OCI-LY3 (cell line): ENCODE data around the gene CALD1.

Experiments
- H2AFZ ChIP-seq: fragments of 200-600, 300-600 bp; shearing (Covaris generic); 2 replicates; pipeline ENCODE4 v1.6.0; 2014; ENCODE audit warnings: antibody characterized with exemption, low read depth, low read length
- H3K27ac ChIP-seq: fragments of 200-600, 300-600 bp; sonication (generic); 2 replicates; pipeline ENCODE4 v1.5.1; 2014; ENCODE audit warnings: mild to moderate bottlenecking, low read length, moderate library complexity, mixed read lengths
- H3K27me3 ChIP-seq: fragments of 200-600, 300-600 bp; sonication (generic); 2 replicates; pipeline ENCODE4 v1.6.1; 2014; ENCODE audit warnings: low read depth, low read length, mixed read lengths
- H3K36me3 ChIP-seq: fragments of 200-600, 300-600 bp; sonication (generic); replicated peaks from 2 replicates; pipeline ENCODE3; 2014; ENCODE audit warnings: low read depth, low read length, mixed read lengths
- H3K4me1 ChIP-seq: fragments of 300-600, 200-600 bp; sonication (generic); 2 replicates; pipeline ENCODE4 v1.6.1; 2014; ENCODE audit warnings: low read length, mixed read lengths
- H3K4me2 ChIP-seq: fragments of 200-600, 300-600 bp; sonication (generic); 2 replicates; pipeline ENCODE4 v1.6.1; 2014; ENCODE audit warnings: low read length, mixed read lengths
- H3K4me3 ChIP-seq: fragments of 300-600, 200-600 bp; sonication (generic); 2 replicates; pipeline ENCODE4 v1.5.1; 2014; ENCODE audit warnings: antibody characterized with exemption, mild to moderate bottlenecking, low read length, moderate library complexity
- H3K79me2 ChIP-seq: fragments of 300-600, 200-600 bp; shearing (Covaris generic); 2 replicates; pipeline ENCODE4 v1.6.1; 2014; ENCODE audit warnings: mild to moderate bottlenecking, low read length, mixed read lengths
- H3K9ac ChIP-seq: fragments of 300-600, 200-600 bp; shearing (Covaris generic); 2 replicates; pipeline ENCODE4 v1.6.0; 2014; ENCODE audit warnings: mild to moderate bottlenecking, low read length, moderate library complexity
- H3K9me3 ChIP-seq: fragments of 200-600, 300-600 bp; shearing (Covaris generic); 2 replicates; pipeline ENCODE4 v1.6.1; 2014; ENCODE audit warnings: low read length, mixed read lengths; ENCODE audit not compliant: insufficient read depth
- H4K20me1 ChIP-seq: fragments of 200-600, 300-600 bp; sonication (generic); 2 replicates; pipeline ENCODE4 v1.6.1; 2016; ENCODE audit warnings: low read length, mixed read lengths; ENCODE audit not compliant: insufficient read depth
- EZH2phosphoT487 ChIP-seq: fragments of 200-600 bp; shearing (Covaris generic); IDR thresholded peaks from 2 replicates; pipeline ENCODE4 v1.6.1; 2018; ENCODE audit warnings: antibody characterized with exemption, mixed run types, low read depth
- TF ChIP-seq, protein P1 (sequence below): fragments of 200-600, 300-600 bp; sonication (generic); IDR thresholded peaks from 2 replicates; pipeline ENCODE4 v1.5.1; 2014; ENCODE audit warnings: antibody characterized with exemption, low read length, low read depth

CALD1 gene

GRCh38 chr7:134845461-134845860, 66.0 kb downstream of the CALD1 start:
- TF ChIP-seq, protein P1, sequence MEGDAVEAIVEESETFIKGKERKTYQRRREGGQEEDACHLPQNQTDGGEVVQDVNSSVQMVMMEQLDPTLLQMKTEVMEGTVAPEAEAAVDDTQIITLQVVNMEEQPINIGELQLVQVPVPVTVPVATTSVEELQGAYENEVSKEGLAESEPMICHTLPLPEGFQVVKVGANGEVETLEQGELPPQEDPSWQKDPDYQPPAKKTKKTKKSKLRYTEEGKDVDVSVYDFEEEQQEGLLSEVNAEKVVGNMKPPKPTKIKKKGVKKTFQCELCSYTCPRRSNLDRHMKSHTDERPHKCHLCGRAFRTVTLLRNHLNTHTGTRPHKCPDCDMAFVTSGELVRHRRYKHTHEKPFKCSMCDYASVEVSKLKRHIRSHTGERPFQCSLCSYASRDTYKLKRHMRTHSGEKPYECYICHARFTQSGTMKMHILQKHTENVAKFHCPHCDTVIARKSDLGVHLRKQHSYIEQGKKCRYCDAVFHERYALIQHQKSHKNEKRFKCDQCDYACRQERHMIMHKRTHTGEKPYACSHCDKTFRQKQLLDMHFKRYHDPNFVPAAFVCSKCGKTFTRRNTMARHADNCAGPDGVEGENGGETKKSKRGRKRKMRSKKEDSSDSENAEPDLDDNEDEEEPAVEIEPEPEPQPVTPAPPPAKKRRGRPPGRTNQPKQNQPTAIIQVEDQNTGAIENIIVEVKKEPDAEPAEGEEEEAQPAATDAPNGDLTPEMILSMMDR, result peak; percentile 54
- no peak for TF ChIP-seq EZH2phosphoT487
- no peaks in the 10 kb centered on the region for H4K20me1 ChIP-seq
- H3K9me3 ChIP-seq, result no peaks in the 10 kb centered on the region
- no peaks in the 10 kb centered on the region for H3K79me2 ChIP-seq
- peaks cover 14% of the 10 kb centered on the region for H3K27me3 ChIP-seq
- no peak overlapping the region for H3K9ac ChIP-seq
- no peak overlapping the region for H2AFZ ChIP-seq
- H3K4me3 ChIP-seq, result no peak overlapping the region
- no peak overlapping the region for H3K27ac ChIP-seq
- no peaks in the 10 kb centered on the region for H3K4me1 ChIP-seq
- no peaks in the 10 kb centered on the region for H3K36me3 ChIP-seq
- no peak overlapping the region for H3K4me2 ChIP-seq

DNA sequence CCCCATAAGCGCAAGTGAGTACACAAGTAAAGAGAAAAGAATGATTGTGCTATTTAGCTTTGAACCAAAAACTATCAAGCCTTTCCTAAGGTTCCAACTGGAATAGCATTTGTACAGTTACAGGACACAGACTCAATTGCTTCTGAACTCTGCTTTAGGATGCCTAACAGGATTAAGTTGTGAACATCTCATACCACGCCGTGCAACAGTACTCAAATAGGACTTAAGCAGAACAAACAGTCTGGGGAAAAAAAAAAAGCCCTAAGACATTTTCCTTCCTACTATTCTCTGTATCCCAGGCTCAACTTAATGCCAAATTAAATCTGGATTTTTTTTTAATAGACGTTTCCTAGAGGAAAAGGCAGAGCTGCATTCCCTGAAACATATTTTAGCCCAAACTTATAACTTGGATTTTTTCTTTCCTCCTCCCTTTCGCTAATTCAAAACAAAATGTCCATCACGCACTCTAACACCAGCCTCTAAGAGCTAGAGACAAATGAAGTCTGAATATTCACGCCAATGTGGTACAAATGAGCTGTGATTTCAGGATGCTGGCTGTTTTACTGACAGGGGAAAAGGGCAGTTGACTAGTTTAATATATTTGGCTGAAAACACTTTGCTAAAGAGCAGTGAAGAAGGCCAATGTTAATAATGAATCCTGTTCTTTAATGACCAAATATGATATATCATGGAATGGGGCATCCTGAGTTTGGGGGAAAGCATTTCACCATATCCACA, 68.6 kb downstream of the CALD1 start:
- Histone ChIP-seq H2AFZ (no peak overlapping the region), H3K4me3 (no peak overlapping the region), H3K9ac (no peak overlapping the region), H4K20me1 (no peaks in the 10 kb centered on the region), H3K27ac (no peak overlapping the region), H3K36me3 (no peaks in the 10 kb centered on the region), H3K4me2 (no peak overlapping the region), H3K27me3 (peaks cover 5% of the 10 kb centered on the region; the same call in 1 of the 2 replicates), H3K4me1 (peaks cover 7% of the 10 kb centered on the region; the same call in 1 of the 2 replicates), H3K79me2 (no peaks in the 10 kb centered on the region), H3K9me3 (no peaks in the 10 kb centered on the region)
- no peak for TF ChIP-seq EZH2phosphoT487
- TF ChIP-seq, protein P1, result no peak

DNA sequence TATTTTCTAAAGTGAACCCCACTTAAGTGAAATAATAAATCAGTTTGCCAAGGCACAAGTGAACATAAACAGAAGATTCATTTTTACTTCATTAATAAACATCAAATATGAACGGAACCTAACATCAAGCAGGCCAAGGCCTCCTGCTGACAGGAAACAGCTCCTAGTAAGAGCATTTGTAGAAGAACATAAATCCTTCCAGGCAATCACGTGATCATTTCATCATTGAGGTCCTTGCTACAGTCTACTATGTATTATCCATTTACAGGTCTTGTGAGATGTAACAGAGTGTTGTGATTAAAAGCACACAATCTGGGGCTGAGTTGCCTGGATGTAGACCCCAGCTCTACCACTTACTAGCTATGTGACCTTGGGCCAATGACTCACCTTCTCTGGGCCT, 70.6 kb downstream of the CALD1 start:
- no peak overlapping the region for H2AFZ ChIP-seq
- no peaks in the 10 kb centered on the region for H3K27me3 ChIP-seq
- H3K79me2 ChIP-seq, result no peaks in the 10 kb centered on the region
- no peak overlapping the region for H3K27ac ChIP-seq
- no peaks in the 10 kb centered on the region for H3K36me3 ChIP-seq
- H4K20me1 ChIP-seq, result no peaks in the 10 kb centered on the region
- H3K9me3 ChIP-seq, result no peaks in the 10 kb centered on the region
- no peak overlapping the region for H3K4me3 ChIP-seq
- H3K4me2 ChIP-seq, result no peak overlapping the region
- H3K9ac ChIP-seq, result no peak overlapping the region
- TF ChIP-seq, protein P1, result no peak
- H3K4me1 ChIP-seq, result peaks cover 9% of the 10 kb centered on the region; the same call in 1 of the 2 replicates

GRCh38 chr7:134851141-134851540, 71.7 kb downstream of the CALD1 start:
- H3K36me3 ChIP-seq, result no peaks in the 10 kb centered on the region
- H3K27me3 ChIP-seq, result no peaks in the 10 kb centered on the region
- no peak overlapping the region for H3K4me3 ChIP-seq
- H3K4me1 ChIP-seq, result peaks cover 9% of the 10 kb centered on the region; the same call in 1 of the 2 replicates
- no peak overlapping the region for H3K27ac ChIP-seq
- TF ChIP-seq EZH2phosphoT487, result no peak
- TF ChIP-seq, protein P1, result no peak
- no peak overlapping the region for H3K4me2 ChIP-seq
- no peaks in the 10 kb centered on the region for H3K9me3 ChIP-seq
- no peak overlapping the region for H2AFZ ChIP-seq
- H3K9ac ChIP-seq, result no peak overlapping the region
- H3K79me2 ChIP-seq, result no peaks in the 10 kb centered on the region
- no peaks in the 10 kb centered on the region for H4K20me1 ChIP-seq
